Measurements from ENCODE around the gene PRKCB. TPM values are rescaled to one million over a fixed set of nuclear protein-coding genes. Genes with fewer than 3 reads are reported as not detected.

The PRKCB gene
- total and polyA plus RNA-seq, 2 donors from 2014 or later = 0.62 to 17.8 TPM

- FAIRE-seq = no peak
- no peak overlapping the region for H3K9ac ChIP-seq (ENCODE audit: low read length in 3 of 3)
- DNase-seq = no peak
- no peaks in the 10 kb centered on the region for H3K36me3 ChIP-seq (ENCODE audit: control insufficient read depth in 2 of 3, insufficient read depth in 3 of 3, low read length in 3 of 3)
- no peaks in the 10 kb centered on the region for H3K27me3 ChIP-seq (ENCODE audit: control insufficient read depth, insufficient read depth, low read length)
- TF ChIP-seq, protein P1, sequence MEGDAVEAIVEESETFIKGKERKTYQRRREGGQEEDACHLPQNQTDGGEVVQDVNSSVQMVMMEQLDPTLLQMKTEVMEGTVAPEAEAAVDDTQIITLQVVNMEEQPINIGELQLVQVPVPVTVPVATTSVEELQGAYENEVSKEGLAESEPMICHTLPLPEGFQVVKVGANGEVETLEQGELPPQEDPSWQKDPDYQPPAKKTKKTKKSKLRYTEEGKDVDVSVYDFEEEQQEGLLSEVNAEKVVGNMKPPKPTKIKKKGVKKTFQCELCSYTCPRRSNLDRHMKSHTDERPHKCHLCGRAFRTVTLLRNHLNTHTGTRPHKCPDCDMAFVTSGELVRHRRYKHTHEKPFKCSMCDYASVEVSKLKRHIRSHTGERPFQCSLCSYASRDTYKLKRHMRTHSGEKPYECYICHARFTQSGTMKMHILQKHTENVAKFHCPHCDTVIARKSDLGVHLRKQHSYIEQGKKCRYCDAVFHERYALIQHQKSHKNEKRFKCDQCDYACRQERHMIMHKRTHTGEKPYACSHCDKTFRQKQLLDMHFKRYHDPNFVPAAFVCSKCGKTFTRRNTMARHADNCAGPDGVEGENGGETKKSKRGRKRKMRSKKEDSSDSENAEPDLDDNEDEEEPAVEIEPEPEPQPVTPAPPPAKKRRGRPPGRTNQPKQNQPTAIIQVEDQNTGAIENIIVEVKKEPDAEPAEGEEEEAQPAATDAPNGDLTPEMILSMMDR (IDR thresholded peaks at IDR 0.05; ENCODE audit: borderline replicate concordance, extremely low read depth, insufficient read depth) = no peak
- intact Hi-C loops (cut with DNase I) = no loop called here
- no peak overlapping the region for H3K27ac ChIP-seq (ENCODE audit: low read depth in 2 of 2, low read length in 2 of 2)
- no peak overlapping the region for H3K4me3 ChIP-seq (ENCODE audit: low read length in 3 of 3)
- no peaks in the 10 kb centered on the region for H3K9me3 ChIP-seq (ENCODE audit: control insufficient read depth in 2 of 3, insufficient read depth in 1 of 3, low read length in 3 of 3)
- no peaks in the 10 kb centered on the region for H3K4me1 ChIP-seq (ENCODE audit: control insufficient read depth in 2 of 3, insufficient read depth in 2 of 3, low read depth in 1 of 3, low read length in 3 of 3)
These were observed 22.8 kb downstream of the PRKCB start for GRCh38 chr16:23858542-23858941.

- Histone ChIP-seq H3K9me3 (ENCODE audit: control insufficient read depth in 2 of 3, insufficient read depth in 1 of 3, low read length in 3 of 3) (no peaks in the 10 kb centered on the region), H3K27ac (ENCODE audit: low read depth in 2 of 2, low read length in 2 of 2) (no peak overlapping the region), H3K4me3 (ENCODE audit: low read length in 3 of 3) (no peak overlapping the region), H3K36me3 (ENCODE audit: control insufficient read depth in 2 of 3, insufficient read depth in 3 of 3, low read length in 3 of 3) (no peaks in the 10 kb centered on the region), H3K9ac (ENCODE audit: low read length in 3 of 3) (no peak overlapping the region), H3K4me1 (ENCODE audit: control insufficient read depth in 2 of 3, insufficient read depth in 2 of 3, low read depth in 1 of 3, low read length in 3 of 3) (no peaks in the 10 kb centered on the region), H3K27me3 (ENCODE audit: control insufficient read depth, insufficient read depth, low read length) (no peaks in the 10 kb centered on the region)
- no peak for FAIRE-seq
- intact Hi-C loops (cut with DNase I) = no loop called here
- DNase-seq = no peak
- TF ChIP-seq, protein P1 (IDR thresholded peaks at IDR 0.05; ENCODE audit: borderline replicate concordance, extremely low read depth, insufficient read depth) = no peak
These were observed 24.0 kb downstream of the PRKCB start for GRCh38 chr16:23859713-23860269.

DNA sequence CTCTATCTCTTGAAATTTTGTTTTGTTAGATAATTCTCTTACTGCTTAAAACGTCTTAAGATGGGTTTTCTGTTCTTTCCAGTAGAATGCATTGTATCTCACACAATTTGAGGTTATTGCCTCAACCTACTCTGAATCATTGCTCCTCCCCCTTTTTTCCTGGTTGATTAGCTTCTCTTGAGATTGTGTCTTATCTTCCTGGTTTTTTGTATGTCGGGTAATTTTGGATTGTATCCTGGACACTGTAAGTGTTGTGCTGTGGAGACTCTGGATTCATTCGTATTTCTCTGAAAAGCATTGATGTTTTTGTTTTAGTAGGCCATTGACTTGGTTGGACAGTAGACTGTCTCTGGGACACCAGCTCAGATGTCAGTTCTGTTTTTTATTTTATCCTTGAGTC lies 26.1 kb downstream of the PRKCB start:
- Histone ChIP-seq H3K4me3 (ENCODE audit: low read length in 3 of 3) (no peak overlapping the region), H3K27me3 (ENCODE audit: control insufficient read depth, insufficient read depth, low read length) (no peaks in the 10 kb centered on the region), H3K4me1 (ENCODE audit: control insufficient read depth in 2 of 3, insufficient read depth in 2 of 3, low read depth in 1 of 3, low read length in 3 of 3) (no peaks in the 10 kb centered on the region), H3K9me3 (ENCODE audit: control insufficient read depth in 2 of 3, insufficient read depth in 1 of 3, low read length in 3 of 3) (no peaks in the 10 kb centered on the region), H3K36me3 (ENCODE audit: control insufficient read depth in 2 of 3, insufficient read depth in 3 of 3, low read length in 3 of 3) (no peaks in the 10 kb centered on the region), H3K9ac (ENCODE audit: low read length in 3 of 3) (no peak overlapping the region), H3K27ac (ENCODE audit: low read depth in 2 of 2, low read length in 2 of 2) (no peak overlapping the region)
- intact Hi-C loops (cut with DNase I) = no loop called here
- FAIRE-seq (no peak), DNase-seq (no peak)
- TF ChIP-seq, protein P1 (IDR thresholded peaks at IDR 0.05; ENCODE audit: borderline replicate concordance, extremely low read depth, insufficient read depth) = no peak

- Histone ChIP-seq H3K4me3 (ENCODE audit: low read length in 3 of 3) (no peak overlapping the region), H3K27me3 (ENCODE audit: control insufficient read depth, insufficient read depth, low read length) (no peaks in the 10 kb centered on the region), H3K27ac (ENCODE audit: low read depth in 2 of 2, low read length in 2 of 2) (no peak overlapping the region), H3K9me3 (ENCODE audit: control insufficient read depth in 2 of 3, insufficient read depth in 1 of 3, low read length in 3 of 3) (no peaks in the 10 kb centered on the region), H3K36me3 (ENCODE audit: control insufficient read depth in 2 of 3, insufficient read depth in 3 of 3, low read length in 3 of 3) (no peaks in the 10 kb centered on the region), H3K9ac (ENCODE audit: low read length in 3 of 3) (no peak overlapping the region), H3K4me1 (ENCODE audit: control insufficient read depth in 2 of 3, insufficient read depth in 2 of 3, low read depth in 1 of 3, low read length in 3 of 3) (no peaks in the 10 kb centered on the region)
- FAIRE-seq (no peak), DNase-seq (no peak)
- intact Hi-C loops (cut with DNase I) = no loop called here
- TF ChIP-seq, protein P1 (IDR thresholded peaks at IDR 0.05; ENCODE audit: borderline replicate concordance, extremely low read depth, insufficient read depth) = no peak
These were observed 26.8 kb downstream of the PRKCB start for GRCh38 chr16:23862556-23862955.

Measured in kidney (tissue), 14 donors.